GM19438 (cell line): Measurements from ENCODE around the gene ABCD3.
A peak's percentile ranks its signal among the peaks of the same experiment; 100 is the strongest.
"Not testable (repeated sequence)": the region's sequence is repeated elsewhere in the genome, so short reads cannot be mapped to it uniquely, and the experiment has no call there.

Experiments
- ATAC-seq: cut with Tn5 transposase; IDR thresholded peaks from one replicate; pipeline ENCODE4 v1.9.1; 2021; ENCODE audit warnings: low read depth; ENCODE audit not compliant: unreplicated experiment

ABCD3 gene

DNA sequence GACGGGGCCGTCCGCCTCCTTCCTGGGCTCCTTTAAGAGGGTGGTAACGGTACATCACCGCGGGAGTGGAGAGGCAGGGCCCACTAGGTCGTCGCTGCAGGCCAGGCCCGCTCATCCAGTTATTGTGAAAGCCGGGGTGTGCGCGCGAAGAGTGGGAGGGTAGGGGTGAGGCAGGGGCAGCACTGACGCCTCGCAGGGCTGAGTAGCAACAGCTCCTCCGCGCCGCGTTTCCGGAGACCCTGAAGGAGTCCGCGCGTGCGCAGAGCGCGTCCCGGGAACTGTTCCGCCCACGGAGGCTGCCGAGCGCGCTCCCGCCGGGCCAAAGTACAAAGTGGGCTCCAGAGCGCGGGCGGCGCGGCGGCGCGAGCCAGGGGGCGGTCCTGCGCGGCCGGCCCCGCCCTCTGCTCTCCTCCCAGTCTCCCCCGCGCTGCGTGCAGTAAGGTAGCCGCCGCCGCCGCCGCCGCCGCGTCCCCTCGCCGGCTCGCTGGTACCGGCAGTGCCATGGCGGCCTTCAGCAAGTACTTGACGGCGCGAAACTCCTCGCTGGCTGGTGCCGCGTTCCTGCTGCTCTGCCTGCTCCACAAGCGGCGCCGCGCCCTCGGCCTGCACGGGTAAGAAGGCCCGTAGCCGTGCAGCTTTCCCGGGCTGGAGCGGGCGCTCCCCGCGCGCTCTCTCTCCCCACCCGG, at the start of gene ABCD3:
Gene ABCD3 (plus strand): TSS at position 412 of the 686 bp plus-strand sequence. CDS start 90 bp downstream, at position 502.
- peak; percentile 95 for ATAC-seq

- ATAC-seq, result not testable (repeated sequence)
These were observed 45.4 kb upstream of the ABCD3 start for GRCh38 chr1:94372771-94373170.

DNA sequence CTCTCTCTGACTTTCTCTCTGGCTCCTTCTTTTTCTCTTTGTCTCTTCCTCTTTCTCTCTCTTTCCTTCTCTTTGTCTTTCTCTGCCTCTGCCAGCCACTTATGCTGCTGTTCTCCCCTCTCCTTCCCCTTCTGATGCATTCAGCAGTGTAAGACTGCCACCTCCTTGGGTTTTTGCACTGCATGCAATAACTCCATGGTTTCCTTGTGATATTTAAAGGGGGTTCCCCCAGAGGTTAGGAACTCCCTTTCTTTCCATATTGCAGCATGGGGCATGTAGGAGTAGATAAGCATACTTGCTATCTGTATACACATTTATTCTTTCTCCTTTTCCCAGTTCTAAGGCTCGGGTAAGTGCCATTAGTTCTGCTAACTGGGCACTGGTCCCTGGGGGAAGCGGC, 44.9 kb upstream of the ABCD3 start:
- not testable (repeated sequence) for ATAC-seq

- ATAC-seq, result not testable (repeated sequence)
These were observed 42.5 kb upstream of the ABCD3 start for GRCh38 chr1:94375666-94376065.

- ATAC-seq, result not testable (repeated sequence)
These were observed 39.7 kb upstream of the ABCD3 start for GRCh38 chr1:94378493-94378892.

DNA sequence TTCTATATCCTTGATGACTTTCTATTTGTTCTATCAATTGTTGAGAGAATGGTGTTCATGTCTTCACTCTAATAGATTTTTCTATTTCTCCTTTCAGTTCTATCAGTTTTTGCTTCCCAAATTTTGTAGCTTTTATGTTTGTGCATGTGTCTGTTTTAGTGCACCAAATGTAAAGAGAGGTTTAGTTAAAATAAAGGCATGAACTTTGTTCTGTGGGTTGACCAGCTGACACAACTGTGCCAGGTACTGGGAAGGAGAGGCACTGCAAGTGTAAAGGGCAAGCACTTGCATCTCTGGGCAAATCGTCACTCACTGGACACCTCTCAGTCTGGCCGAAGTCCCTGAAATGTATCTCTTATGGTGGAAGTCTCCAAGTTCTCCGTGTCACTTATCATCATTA, 38.6 kb upstream of the ABCD3 start:
- no peak for ATAC-seq

- no peak for ATAC-seq
These were observed 36.0 kb upstream of the ABCD3 start for GRCh38 chr1:94382201-94382600.

DNA sequence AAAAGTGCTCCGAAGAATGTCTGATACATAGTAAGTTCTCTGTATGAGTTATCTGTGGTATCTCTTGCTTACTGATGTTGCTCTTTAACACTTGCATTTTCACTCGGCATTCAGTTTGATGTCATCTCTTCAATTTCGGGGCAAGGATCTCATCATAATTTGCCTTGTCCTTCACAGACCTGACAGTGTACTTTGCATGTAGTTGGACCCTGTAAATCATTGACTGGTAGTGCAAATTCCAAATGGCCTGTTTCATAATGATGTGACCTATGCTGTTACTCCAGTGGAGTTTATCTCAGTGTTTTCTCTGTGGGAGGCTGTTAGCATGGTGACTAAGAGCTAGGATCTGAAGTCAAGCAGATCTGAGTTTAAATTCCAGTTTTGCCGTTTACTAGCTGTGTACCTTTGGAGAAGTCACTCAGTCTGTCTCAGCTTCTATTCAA, 34.2 kb upstream of the ABCD3 start:
- no peak for ATAC-seq

DNA sequence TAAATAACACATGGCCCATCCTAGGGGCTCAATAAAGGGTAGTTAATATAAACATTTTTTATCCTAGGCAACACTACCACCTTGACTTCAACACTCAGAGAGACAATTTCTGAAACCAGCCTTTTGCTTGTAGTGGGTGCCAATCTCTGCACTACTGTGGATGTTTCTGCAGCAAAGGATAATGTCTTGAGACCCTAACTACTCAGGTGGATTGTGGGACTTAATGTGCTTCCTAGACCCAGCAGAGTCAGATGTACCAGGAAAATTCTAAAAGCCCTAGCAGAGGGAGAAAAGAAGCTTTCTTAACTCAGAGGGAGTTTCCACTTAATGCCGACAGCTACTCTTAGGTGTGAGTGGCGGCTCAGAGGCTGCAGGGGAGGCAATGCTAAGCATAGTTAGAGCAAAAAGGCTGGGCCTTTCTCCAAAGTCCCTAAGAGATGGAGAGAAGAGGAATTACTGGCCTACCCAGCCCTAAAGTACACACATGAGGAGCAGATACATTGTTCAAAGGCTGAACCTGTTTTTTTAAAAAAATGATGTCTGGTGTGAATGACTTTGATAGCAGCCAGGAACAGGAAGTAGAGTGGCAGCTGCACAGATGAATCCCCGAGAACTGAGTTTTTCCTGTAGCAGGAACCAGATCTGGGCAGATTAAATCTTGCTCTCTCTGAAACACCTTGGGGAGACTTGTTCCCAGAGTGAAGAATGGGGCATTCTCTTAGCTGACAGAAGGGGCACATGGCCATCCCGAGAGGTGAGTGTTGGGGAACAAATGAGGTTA, 33.5 kb upstream of the ABCD3 start:
- ATAC-seq, result no peak

DNA sequence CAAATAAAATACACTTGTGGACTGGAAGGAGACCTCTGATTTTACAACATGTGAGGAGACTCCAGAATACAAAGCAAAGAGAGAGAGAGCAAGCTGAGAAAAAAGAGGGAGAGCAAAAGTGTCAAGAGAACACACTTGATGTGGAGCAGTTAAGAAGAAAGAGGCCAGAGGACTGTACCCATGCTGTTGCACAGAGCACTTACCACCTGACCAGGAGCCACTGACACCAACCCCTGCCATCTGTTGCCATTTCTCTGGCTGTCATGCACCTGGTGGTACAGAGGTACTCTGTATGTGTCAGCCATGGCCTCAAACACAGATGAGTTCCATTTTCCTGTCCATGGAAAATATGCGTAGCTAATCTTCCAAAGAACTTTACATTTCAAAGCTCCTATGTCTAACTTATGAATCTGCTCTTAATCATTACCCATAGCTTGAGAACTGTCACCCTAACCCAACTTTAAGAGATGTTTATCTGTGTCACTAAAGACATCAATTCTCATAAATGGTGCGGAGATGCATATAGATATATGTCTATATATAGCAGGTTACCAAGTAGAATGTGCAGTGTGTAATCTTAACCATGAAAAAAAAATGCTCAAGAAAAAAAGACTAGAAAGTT, 32.8 kb upstream of the ABCD3 start:
- no peak for ATAC-seq

GRCh38 chr1:94389298-94389697, 28.9 kb upstream of the ABCD3 start:
- no peak for ATAC-seq

GRCh38 chr1:94394247-94394646, 23.9 kb upstream of the ABCD3 start:
- no peak for ATAC-seq

GRCh38 chr1:94395231-94395630, 23.0 kb upstream of the ABCD3 start:
- no peak for ATAC-seq

DNA sequence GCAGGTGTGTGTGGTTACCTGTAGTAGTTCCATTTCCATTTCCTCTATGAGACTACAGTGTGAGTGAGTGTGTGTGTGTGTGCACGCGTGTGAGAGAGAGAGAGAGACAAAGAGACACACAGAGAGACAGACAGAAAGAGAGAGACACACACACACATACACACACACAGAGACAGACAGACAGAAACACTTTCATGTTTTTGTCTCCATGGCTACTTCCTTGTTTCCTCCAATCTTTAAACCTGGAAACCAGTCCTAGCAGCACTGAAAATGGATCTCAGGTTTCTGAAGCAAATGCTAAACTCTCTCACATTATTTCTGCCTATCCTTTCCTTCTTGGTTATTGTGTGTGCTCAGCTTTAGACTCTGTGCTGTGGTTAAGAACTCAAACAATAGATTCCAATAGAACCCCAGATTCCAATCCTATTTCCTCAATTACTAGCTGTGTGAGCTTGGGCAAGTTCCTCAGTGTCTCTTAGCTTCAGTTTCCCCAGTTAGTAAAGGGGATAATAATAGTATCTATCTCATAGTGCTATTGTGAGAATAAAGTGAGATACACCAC, 22.4 kb upstream of the ABCD3 start:
- no peak for ATAC-seq

GRCh38 chr1:94396356-94397010, 21.7 kb upstream of the ABCD3 start:
- no peak for ATAC-seq

DNA sequence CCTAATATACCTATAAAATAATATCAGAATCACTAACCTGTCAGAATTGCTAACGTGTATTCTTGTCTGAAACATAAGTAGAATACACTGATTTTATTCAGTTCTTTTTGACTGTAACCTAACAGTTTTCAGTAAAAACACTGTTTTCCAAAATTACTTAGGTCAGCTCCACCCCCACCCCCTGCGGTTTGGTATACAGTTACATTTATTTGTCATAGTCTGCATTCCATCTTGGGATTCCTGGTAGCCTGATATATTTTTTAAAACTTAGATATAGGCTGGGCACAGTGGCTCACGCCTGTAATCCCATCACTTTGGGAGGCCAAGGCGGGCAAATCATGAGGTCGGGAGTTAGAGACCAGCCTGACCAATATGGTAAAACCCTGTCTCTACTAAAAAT, 19.8 kb upstream of the ABCD3 start:
- no peak for ATAC-seq

DNA sequence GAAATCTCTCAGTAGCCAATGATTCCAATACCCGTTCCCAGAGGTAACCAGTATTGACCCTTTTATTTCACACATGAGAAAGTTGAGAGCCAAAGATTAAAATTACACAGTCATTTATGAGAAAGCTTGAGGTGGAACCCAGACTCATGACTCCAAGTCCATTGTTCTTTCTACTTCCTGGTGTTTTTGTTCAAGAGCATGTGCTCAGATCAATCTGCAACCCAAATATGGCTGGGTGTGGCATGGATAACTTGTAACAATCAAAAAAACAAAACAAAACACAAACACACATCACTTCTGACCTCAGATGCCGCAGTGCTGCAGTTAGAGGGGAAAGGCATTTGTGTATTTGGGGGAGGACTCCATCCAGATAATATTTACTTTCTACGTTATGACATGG, 18.7 kb upstream of the ABCD3 start:
- ATAC-seq, result no peak

DNA sequence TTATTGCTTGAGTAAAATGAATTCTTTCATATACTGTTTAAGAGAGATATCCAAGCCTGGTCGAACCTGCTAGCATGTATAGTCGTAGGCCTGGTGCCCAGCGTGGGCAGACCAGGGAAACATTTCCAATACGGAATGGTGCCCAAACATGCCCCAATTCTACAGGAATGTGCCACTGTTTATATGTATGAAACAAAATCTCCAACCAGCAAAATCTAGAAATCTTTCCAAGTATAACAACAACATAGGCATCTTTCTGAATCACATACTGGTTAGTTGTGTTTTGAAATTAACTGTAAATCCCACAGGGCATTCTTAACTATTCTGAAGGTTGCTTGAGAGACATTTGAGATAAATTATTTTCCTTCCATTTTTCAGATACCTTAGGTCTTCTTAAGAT, 17.0 kb upstream of the ABCD3 start:
- ATAC-seq, result no peak

DNA sequence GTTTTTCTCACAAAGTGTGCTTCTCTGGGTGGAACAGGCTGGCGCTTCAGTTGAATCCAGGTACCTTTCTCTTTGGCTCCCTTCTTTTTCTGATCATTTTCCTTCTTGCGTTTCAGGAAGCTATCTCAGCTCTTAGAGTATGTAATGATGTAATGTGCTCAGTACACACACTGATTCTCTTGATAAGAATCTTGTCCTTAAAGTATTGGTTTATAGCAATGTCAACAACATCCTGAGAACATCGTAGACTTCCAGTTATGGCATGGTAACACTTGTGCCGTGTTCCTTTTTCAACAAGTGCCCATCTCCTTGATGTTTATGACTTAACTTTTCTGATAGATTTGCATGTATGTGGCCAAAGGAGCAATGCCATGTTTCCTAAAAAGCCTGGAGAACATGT, 11.7 kb upstream of the ABCD3 start:
- no peak for ATAC-seq

- no peak for ATAC-seq
These were observed 9.9 kb upstream of the ABCD3 start for GRCh38 chr1:94408104-94408830.
